Measurements from ENCODE around the gene RCAN2.
"Not testable (repeated sequence)": the region's sequence is repeated elsewhere in the genome, so short reads cannot be mapped to it uniquely, and the experiment has no call there.

Gene RCAN2

GRCh38 chr6:46393940-46394337 lies 97.3 kb downstream of the RCAN2 start:
- Histone ChIP-seq H3K27ac (no peak overlapping the region), H3K4me3 (no peak overlapping the region)
- DNase-seq (ENCODE audit: low spot score): no peak
- TF ChIP-seq, protein P1, sequence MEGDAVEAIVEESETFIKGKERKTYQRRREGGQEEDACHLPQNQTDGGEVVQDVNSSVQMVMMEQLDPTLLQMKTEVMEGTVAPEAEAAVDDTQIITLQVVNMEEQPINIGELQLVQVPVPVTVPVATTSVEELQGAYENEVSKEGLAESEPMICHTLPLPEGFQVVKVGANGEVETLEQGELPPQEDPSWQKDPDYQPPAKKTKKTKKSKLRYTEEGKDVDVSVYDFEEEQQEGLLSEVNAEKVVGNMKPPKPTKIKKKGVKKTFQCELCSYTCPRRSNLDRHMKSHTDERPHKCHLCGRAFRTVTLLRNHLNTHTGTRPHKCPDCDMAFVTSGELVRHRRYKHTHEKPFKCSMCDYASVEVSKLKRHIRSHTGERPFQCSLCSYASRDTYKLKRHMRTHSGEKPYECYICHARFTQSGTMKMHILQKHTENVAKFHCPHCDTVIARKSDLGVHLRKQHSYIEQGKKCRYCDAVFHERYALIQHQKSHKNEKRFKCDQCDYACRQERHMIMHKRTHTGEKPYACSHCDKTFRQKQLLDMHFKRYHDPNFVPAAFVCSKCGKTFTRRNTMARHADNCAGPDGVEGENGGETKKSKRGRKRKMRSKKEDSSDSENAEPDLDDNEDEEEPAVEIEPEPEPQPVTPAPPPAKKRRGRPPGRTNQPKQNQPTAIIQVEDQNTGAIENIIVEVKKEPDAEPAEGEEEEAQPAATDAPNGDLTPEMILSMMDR (IDR thresholded peaks at IDR 0.05): no peak

- H3K4me3 ChIP-seq: no peak overlapping the region
- no peak overlapping the region for H3K27ac ChIP-seq
- DNase-seq (ENCODE audit: low spot score): no peak
- TF ChIP-seq, protein P1 (IDR thresholded peaks at IDR 0.05): no peak
These were observed 97.9 kb downstream of the RCAN2 start for GRCh38 chr6:46393161-46393939.

DNA sequence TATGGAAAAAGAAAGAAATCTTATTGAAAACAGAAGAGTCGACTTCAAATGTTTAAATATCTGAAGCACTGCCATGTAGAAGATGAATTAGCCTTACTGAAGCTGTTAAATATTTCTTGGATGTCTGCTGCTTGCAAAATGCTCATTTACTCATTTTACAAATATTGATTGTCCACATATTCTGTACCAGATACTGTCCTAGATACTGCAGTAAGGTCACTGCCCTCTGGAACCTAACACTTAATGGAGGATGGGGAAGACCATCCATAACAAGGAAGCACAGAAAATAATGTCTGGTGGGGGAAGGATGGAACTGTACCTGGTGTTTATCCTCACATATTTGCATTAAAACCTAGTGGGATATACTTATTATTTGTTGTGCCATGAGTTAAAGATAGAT lies 99.0 kb downstream of the RCAN2 start:
- TF ChIP-seq, protein P1 (IDR thresholded peaks at IDR 0.05): no peak
- H3K27ac ChIP-seq: no peak overlapping the region
- no peak for DNase-seq (ENCODE audit: low spot score)
- H3K4me3 ChIP-seq: no peak overlapping the region

- DNase-seq (ENCODE audit: low spot score): no peak
- TF ChIP-seq, protein P1 (IDR thresholded peaks at IDR 0.05): no peak
- no peak overlapping the region for H3K4me3 ChIP-seq
- H3K27ac ChIP-seq: no peak overlapping the region
These were observed 100.9 kb downstream of the RCAN2 start for GRCh38 chr6:46390153-46390876.

DNA sequence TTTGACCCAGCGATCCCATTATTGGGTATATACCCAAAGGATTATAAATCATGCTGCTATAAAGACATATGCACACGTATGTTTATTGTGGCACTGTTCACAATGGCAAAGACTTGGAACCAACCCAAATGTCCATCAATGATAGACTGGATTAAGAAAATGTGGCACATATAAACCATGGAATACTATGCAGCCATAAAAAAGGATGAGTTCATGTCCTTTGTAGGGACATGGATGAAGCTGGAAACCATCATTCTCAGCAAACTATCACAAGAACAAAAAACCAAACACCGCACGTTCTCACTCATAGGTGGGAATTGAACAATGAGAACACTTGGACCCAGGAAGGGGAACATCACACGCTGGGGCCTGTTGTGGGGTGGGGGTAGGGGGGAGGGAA lies 103.5 kb downstream of the RCAN2 start:
- H3K4me3 ChIP-seq; DNase-seq (ENCODE audit: low spot score); H3K27ac ChIP-seq: not testable (repeated sequence)

GRCh38 chr6:46381579-46381978 lies 109.7 kb downstream of the RCAN2 start:
- DNase-seq (ENCODE audit: low spot score): no peak
- Histone ChIP-seq H3K4me3 (no peak overlapping the region), H3K27ac (no peak overlapping the region)
- TF ChIP-seq, protein P1 (IDR thresholded peaks at IDR 0.05): no peak

DNA sequence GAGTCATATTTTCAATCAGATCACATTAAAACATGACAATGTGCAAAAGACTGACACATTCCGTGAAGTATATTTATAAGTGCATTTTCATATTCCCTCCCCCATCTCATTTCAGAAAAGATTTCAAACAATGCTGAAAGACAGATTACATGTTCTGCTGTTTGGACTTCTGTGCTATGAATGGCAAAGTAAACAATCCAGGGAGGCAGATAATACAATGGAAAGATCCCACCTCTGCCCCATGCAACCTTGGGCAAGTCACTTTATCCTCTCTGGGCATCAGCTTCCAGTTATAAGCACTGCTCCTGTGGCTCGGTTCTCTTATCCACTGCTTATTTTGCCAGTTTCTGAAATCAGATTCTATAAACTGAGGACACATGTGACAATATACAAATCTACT lies 110.2 kb downstream of the RCAN2 start:
- no peak for DNase-seq (ENCODE audit: low spot score)
- no peak overlapping the region for H3K27ac ChIP-seq
- no peak overlapping the region for H3K4me3 ChIP-seq
- TF ChIP-seq, protein P1 (IDR thresholded peaks at IDR 0.05): no peak

Measured in coronary artery (tissue), 2 donors.